Stimulated activated memory B cell treated with anti-CD40 and anti-IgM and Interleukin-4, amounts not matched to agents 10 μg/mL and 1 μg/mL and 100 μg/mL, for 72 hours (primary cell): ENCODE results near the gene ATP5PD.
A peak's percentile ranks its signal among the peaks of the same experiment; 100 is the strongest.

Experiments
- ATAC-seq: fragments of 150-1000 bp; cut with Tn5 transposase; 2 replicates; pipeline ENCODE4 v1.10.0; 2021
- H3K27ac Mint-ChIP-seq: one replicate; pipeline ENCODE4 v1.8.0; 2022; ENCODE audit warnings: mild to moderate bottlenecking, mixed read lengths
- H3K27me3 Mint-ChIP-seq: one replicate; pipeline ENCODE4 v1.8.0; 2022; ENCODE audit warnings: mixed read lengths
- H3K36me3 Mint-ChIP-seq: one replicate; pipeline ENCODE4 v1.8.0; 2022; ENCODE audit warnings: mixed read lengths
- H3K4me1 Mint-ChIP-seq: one replicate; pipeline ENCODE4 v1.8.0; 2022; ENCODE audit warnings: mixed read lengths
- H3K4me3 Mint-ChIP-seq: one replicate; pipeline ENCODE4 v1.8.0; 2022; ENCODE audit warnings: mild to moderate bottlenecking, moderate library complexity, mixed read lengths
- H3K9me3 Mint-ChIP-seq: one replicate; pipeline ENCODE4 v1.8.0; 2022; ENCODE audit warnings: mixed read lengths

Gene ATP5PD

DNA sequence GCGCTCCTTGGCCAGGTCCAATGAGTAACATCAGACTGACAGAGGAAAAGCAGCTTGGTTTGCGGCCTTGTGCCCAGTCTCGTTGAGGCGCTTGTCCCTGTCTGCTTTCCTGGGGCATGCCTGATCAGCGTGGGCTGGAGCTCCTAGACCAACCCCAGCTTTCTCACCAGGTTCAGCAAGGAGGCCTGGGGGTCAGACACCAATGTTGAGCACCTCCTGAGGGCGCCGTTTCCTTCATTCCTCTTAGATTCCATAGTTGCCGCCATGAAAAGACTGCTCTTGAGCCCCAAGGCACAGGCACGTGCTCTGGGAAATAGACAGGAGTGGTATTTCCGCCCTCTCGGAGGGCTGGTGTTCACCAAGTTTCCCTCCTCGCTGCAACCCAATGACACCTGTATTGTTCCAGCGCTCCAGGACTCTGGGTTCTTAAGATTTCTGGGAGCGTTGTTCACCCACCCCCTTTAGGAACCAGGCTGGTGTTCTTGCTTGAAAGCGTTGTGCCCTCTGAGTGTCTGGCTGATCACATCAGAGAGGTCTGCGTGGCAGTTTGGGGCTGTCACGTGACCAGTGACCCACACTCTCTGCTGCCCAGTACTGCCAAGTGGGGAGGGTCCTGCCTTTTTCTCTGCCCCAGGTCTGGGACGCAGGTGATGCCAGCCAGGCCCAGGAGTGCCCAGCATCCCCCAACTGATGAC, 18.2 kb upstream of the ATP5PD start:
- H3K9me3 Mint-ChIP-seq, result no peaks in the 10 kb centered on the region
- H3K4me1 Mint-ChIP-seq, result peaks cover 12% of the 10 kb centered on the region
- no peak overlapping the region for H3K4me3 Mint-ChIP-seq
- no peak for ATAC-seq
- no peaks in the 10 kb centered on the region for H3K27me3 Mint-ChIP-seq
- H3K27ac Mint-ChIP-seq, result no peak overlapping the region
- peaks cover 51% of the 10 kb centered on the region for H3K36me3 Mint-ChIP-seq

DNA sequence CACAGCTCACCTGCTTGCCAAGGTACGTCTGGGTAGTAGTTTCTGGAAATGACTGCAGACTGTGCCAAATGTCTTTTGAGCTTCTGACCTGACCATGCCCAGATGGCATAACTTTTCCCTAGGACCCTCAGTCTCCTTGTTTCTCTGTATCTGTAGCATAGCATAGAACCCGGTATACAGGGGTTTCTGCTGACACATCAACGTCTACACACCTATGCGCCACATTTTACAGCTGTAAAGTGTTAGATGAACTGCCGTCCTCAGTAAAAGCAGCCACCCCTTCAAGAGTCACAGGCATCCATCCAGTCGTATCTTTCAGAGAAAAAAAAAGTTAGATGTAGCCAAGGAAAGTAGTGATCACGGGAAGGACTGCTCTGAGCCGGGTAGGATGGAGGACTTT, 17.7 kb upstream of the ATP5PD start:
- Mint-ChIP-seq H3K4me3 (no peak overlapping the region), H3K4me1 (peaks cover 12% of the 10 kb centered on the region), H3K27ac (no peak overlapping the region), H3K9me3 (no peaks in the 10 kb centered on the region), H3K27me3 (no peaks in the 10 kb centered on the region), H3K36me3 (peaks cover 56% of the 10 kb centered on the region)
- no peak for ATAC-seq

DNA sequence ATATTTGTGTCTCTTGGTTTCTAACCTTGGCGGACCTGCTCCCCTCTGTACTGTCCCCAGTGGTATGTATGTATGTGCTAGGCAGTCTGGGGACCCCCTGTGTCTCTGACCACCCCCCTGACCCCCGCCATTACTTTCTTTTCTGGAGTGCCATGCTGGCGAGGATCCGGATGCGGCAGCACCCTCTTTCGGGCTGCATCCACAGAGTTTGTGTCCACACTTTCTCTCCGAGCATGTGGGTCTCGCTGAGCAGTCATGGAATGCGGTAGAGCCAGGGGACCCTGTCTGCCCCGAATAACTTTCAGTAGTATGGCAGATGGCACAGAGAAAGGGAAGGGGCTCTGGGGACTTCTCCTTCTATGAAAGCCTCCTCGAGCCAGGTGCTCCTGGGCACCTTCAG, 17.3 kb upstream of the ATP5PD start:
- Mint-ChIP-seq H3K4me3 (no peak overlapping the region), H3K4me1 (peaks cover 12% of the 10 kb centered on the region), H3K27me3 (no peaks in the 10 kb centered on the region), H3K36me3 (peaks cover 58% of the 10 kb centered on the region), H3K9me3 (no peaks in the 10 kb centered on the region), H3K27ac (no peak overlapping the region)
- no peak for ATAC-seq

GRCh38 chr17:75063626-75064025, 16.9 kb upstream of the ATP5PD start:
- H3K9me3 Mint-ChIP-seq, result no peaks in the 10 kb centered on the region
- H3K4me1 Mint-ChIP-seq, result peaks cover 12% of the 10 kb centered on the region
- H3K36me3 Mint-ChIP-seq, result peaks cover 58% of the 10 kb centered on the region
- H3K4me3 Mint-ChIP-seq, result no peak overlapping the region
- no peak overlapping the region for H3K27ac Mint-ChIP-seq
- H3K27me3 Mint-ChIP-seq, result no peaks in the 10 kb centered on the region
- no peak for ATAC-seq

DNA sequence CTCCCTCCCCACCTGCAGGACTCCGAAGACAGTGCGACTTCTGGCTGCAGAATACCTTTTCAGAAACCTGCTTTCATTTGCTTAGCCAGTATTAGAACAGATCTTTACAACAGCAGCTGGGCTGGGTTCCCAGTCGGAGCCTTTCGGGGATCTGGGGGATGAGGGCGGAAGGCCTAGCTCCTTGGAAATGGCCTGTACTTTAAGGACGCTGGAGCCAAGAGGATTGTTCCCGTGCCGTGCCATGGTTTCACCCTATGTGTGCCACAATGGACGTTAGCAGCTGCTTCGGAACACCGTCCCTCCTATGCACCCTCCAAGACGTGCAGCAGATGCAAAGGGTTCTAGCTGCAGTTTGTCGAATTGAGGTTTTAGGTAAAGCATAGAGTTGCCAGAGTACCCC, 16.4 kb upstream of the ATP5PD start:
- Mint-ChIP-seq H3K4me3 (no peak overlapping the region), H3K36me3 (peaks cover 58% of the 10 kb centered on the region), H3K27me3 (no peaks in the 10 kb centered on the region), H3K9me3 (no peaks in the 10 kb centered on the region), H3K4me1 (peaks cover 12% of the 10 kb centered on the region), H3K27ac (no peak overlapping the region)
- ATAC-seq, result no peak

GRCh38 chr17:75061618-75062017, 14.8 kb upstream of the ATP5PD start:
- H3K27ac Mint-ChIP-seq, result no peak overlapping the region
- peaks cover 58% of the 10 kb centered on the region for H3K36me3 Mint-ChIP-seq
- H3K9me3 Mint-ChIP-seq, result no peaks in the 10 kb centered on the region
- ATAC-seq, result no peak
- H3K27me3 Mint-ChIP-seq, result no peaks in the 10 kb centered on the region
- peaks cover 10% of the 10 kb centered on the region for H3K4me1 Mint-ChIP-seq
- H3K4me3 Mint-ChIP-seq, result no peak overlapping the region

DNA sequence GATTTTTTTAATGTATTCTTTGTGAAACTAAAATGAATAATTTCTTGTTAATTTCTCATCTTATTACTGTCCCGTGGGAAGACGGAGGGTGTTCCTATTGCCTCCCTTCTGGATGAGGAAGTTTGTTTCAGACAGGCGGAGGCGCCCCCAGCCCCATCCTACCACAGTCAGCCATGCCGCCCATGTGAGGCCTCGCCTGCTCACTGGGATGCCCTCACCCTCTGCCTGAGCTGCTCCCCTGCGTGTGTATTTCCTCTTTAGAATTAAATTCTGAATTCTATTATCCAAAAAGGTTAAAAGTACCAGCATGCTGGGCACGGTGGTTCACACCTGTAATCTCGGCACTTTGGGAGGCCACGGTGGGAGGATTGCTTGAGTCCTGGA, 14.3 kb upstream of the ATP5PD start:
- no peak overlapping the region for H3K27ac Mint-ChIP-seq
- H3K9me3 Mint-ChIP-seq, result no peaks in the 10 kb centered on the region
- no peak for ATAC-seq
- H3K36me3 Mint-ChIP-seq, result peaks cover 58% of the 10 kb centered on the region
- H3K4me1 Mint-ChIP-seq, result peaks cover 5% of the 10 kb centered on the region
- H3K27me3 Mint-ChIP-seq, result no peaks in the 10 kb centered on the region
- H3K4me3 Mint-ChIP-seq, result no peak overlapping the region

DNA sequence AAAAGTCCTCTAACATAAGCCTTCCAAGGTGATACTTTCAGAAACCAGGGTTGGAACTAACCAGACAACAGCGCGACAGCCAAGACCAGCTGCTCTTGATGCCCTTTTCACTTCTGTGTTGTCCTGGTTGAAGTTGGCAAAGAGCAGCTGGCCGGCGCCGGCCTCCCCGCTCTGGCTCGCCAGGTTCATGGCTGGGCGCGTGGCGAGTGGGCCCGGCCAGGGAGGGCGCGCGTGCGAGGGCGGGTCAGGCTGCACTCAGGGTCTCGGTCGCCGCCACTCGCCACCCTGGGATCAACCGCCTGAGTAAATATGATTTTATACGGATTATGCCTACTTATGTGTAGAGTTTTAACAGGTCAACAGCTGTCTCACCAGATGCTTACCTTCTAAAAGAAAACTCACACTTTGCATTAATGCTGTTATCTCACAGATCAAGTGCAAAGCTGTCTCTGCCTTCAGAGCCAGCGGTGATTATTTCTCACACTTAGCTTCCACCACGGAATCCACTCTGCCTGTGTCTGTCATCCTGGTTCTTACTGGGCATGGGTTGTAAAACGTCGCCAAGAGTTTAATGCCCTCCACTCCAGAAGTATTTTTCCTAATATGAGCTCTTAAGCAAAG, 13.8 kb upstream of the ATP5PD start:
- H3K27me3 Mint-ChIP-seq, result no peaks in the 10 kb centered on the region

GRCh38 chr17:75059369-75060345, 12.9 kb upstream of the ATP5PD start:
- no peaks in the 10 kb centered on the region for H3K9me3 Mint-ChIP-seq
- H3K27me3 Mint-ChIP-seq, result no peaks in the 10 kb centered on the region
- ATAC-seq, result no peak
- H3K4me1 Mint-ChIP-seq, result no peaks in the 10 kb centered on the region
- peaks cover 51% of the 10 kb centered on the region for H3K36me3 Mint-ChIP-seq
- no peak overlapping the region for H3K4me3 Mint-ChIP-seq
- H3K27ac Mint-ChIP-seq, result no peak overlapping the region

More for the DNA sequence above, 13.8 kb upstream of the ATP5PD start:
- Mint-ChIP-seq H3K27ac (no peak overlapping the region), H3K9me3 (no peaks in the 10 kb centered on the region), H3K4me3 (no peak overlapping the region), H3K4me1 (no peaks in the 10 kb centered on the region), H3K36me3 (peaks cover 58% of the 10 kb centered on the region)
- ATAC-seq, result no peak

DNA sequence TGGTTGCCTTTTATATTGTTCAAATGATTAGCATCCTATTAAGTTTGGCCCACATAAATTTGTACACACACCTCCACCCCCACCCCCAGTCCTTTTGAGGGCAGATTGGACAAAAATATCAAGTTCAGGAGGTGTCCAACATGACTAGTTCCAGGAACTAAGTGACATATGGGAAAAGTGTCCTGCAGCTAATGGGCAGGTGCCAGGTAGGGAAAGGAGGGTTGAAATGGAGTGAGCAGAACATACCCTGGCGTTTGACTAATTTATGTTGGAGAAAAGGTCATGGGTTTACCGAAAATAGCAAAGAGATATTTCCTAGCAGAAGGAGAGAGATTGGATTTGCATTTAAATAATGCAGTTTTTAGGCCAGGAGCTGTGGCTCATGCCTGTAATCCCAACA, 5.2 kb upstream of the ATP5PD start:
- Mint-ChIP-seq H3K4me1 (peaks cover 19% of the 10 kb centered on the region), H3K36me3 (peaks cover 32% of the 10 kb centered on the region), H3K4me3 (no peak overlapping the region), H3K27ac (no peak overlapping the region), H3K9me3 (no peaks in the 10 kb centered on the region), H3K27me3 (no peaks in the 10 kb centered on the region)
- no peak for ATAC-seq

DNA sequence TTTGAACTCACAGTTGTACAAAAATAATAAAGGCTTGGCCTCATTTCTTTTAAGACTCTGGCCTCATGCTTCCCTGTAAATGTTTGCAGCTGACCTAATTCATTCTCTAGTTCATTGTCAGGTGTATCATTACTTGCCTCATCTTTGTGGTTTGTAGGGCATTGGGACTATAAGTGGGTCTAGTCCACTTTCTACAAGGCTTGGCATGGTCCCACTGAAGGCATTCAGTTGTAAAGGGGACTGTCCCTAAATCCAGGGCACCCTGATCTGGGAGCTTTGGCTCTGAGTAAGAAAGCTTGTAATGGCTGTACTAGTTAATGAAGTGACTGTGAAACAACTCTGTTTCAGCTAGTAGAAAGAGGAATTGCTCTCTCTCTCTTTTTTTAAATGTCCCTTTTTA, 2.9 kb upstream of the ATP5PD start:
- H3K9me3 Mint-ChIP-seq, result no peaks in the 10 kb centered on the region
- H3K4me1 Mint-ChIP-seq, result peaks cover 35% of the 10 kb centered on the region
- no peak overlapping the region for H3K27ac Mint-ChIP-seq
- ATAC-seq, result no peak
- H3K4me3 Mint-ChIP-seq, result no peak overlapping the region
- peaks cover 31% of the 10 kb centered on the region for H3K36me3 Mint-ChIP-seq
- no peaks in the 10 kb centered on the region for H3K27me3 Mint-ChIP-seq

GRCh38 chr17:75049057-75049456, 2.3 kb upstream of the ATP5PD start:
- H3K9me3 Mint-ChIP-seq, result no peaks in the 10 kb centered on the region
- H3K27me3 Mint-ChIP-seq, result no peaks in the 10 kb centered on the region
- peaks cover 25% of the 10 kb centered on the region for H3K36me3 Mint-ChIP-seq
- ATAC-seq, result no peak
- peaks cover 37% of the 10 kb centered on the region for H3K4me1 Mint-ChIP-seq
- no peak overlapping the region for H3K4me3 Mint-ChIP-seq
- no peak overlapping the region for H3K27ac Mint-ChIP-seq

- no peak for ATAC-seq
- H3K27me3 Mint-ChIP-seq, result no peaks in the 10 kb centered on the region
- peaks cover 20% of the 10 kb centered on the region for H3K36me3 Mint-ChIP-seq
- no peaks in the 10 kb centered on the region for H3K9me3 Mint-ChIP-seq
- peak overlapping the region; percentile 96 for H3K4me3 Mint-ChIP-seq
- H3K4me1 Mint-ChIP-seq, result peaks cover 37% of the 10 kb centered on the region
- H3K27ac Mint-ChIP-seq, result peak overlapping the region; percentile 92
Measured at GRCh38 chr17:75048249-75048878, 1.6 kb upstream of the ATP5PD start.

- Mint-ChIP-seq H3K9me3 (no peaks in the 10 kb centered on the region), H3K4me3 (peak overlapping the region; percentile 96), H3K27ac (peak overlapping the region; percentile 92), H3K36me3 (peaks cover 12% of the 10 kb centered on the region), H3K4me1 (peaks cover 37% of the 10 kb centered on the region), H3K27me3 (no peaks in the 10 kb centered on the region)
- ATAC-seq, result no peak
Measured at GRCh38 chr17:75047398-75048098, 779 bp upstream of the ATP5PD start.
